ENCODE measurements around the gene NUDT19. TPM values are rescaled to one million over a fixed set of nuclear protein-coding genes. Genes with fewer than 3 reads are reported as not detected.

Gene NUDT19
- polyA plus RNA-seq, 3 donors = 3.8 to 5.6 (median 4.6) TPM

DNA sequence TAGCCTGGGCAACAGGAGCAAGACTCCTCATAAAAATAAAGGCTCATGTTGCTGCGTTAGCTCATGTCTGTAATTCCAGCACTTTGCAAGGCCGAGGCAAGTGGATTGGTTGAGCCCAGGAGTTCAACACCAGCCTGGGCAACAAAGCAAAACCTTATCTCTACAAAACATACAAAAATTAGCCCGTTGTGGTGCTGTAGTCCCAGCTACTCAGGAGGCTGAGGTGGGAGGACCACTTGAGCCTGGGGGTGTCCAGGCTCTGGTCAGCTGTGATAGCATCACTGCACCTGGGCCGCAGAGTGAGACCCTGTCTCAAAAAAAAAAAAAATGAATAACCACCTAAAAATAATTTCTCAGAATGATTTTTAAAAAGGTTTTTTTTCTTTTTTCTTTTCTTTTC, 3.9 kb upstream of the NUDT19 start:
- no peak for DNase-seq
- Histone ChIP-seq H2AFZ (ENCODE audit: insufficient read depth, low read depth, low read length, poor library complexity, severe bottlenecking) (no peak overlapping the region), H4K20me1 (ENCODE audit: insufficient read depth, low read length) (peaks cover 4% of the 10 kb centered on the region), H3K4me1 (ENCODE audit: control insufficient read depth in 1 of 2, insufficient read depth in 2 of 2, low read length in 2 of 2) (peaks cover 16 to 21% of the 10 kb centered on the region in 2 donors), H3K79me2 (ENCODE audit: insufficient read depth, low read length) (peaks cover 16% of the 10 kb centered on the region), H3K4me2 (replicated peaks; ENCODE audit: extremely low read depth, low read length, poor library complexity, severe bottlenecking) (no peak overlapping the region), H3K27me3 (ENCODE audit: control insufficient read depth in 2 of 2, insufficient read depth in 2 of 2, low read length in 2 of 2) (no peaks in the 10 kb centered on the region), H3K27ac (ENCODE audit: low read depth in 1 of 2, low read length in 2 of 2) (no peak overlapping the region), H3K9ac (ENCODE audit: insufficient read depth, low read length, poor library complexity, severe bottlenecking) (no peak overlapping the region), H3K4me3 (replicated peaks in 1 of 3; ENCODE audit: low read depth in 2 of 3, low read length in 3 of 3) (no peak overlapping the region), H3K36me3 (replicated peaks in 1 of 2; ENCODE audit: control insufficient read depth in 1 of 2, insufficient read depth in 2 of 2, low read length in 2 of 2) (no peaks in the 10 kb centered on the region), H3K9me3 (replicated peaks in 1 of 2; ENCODE audit: control insufficient read depth in 1 of 2, insufficient read depth in 1 of 2, low read length in 2 of 2) (no peaks in the 10 kb centered on the region)
- Mint-ChIP-seq H3K4me3 (no peak overlapping the region), H3K9me3 (peaks cover 0 to 3% (median 0%) of the 10 kb centered on the region in 7 donors), H3K36me3 (peaks cover 10 to 12% of the 10 kb centered on the region in 2 donors), H3K27ac (no peak overlapping the region), H3K27me3 (ENCODE audit: low read depth in 3 of 3) (peaks cover 0 to 1% (median 0%) of the 10 kb centered on the region in 3 donors), H3K4me1 (peaks cover 21% of the 10 kb centered on the region)
- intact Hi-C loops (cut with micrococcal nuclease) = no loop called here
- TF ChIP-seq CTCF (IDR thresholded peaks at IDR 0.05) = no peak
- no CpG with 5 or more reads among the region's 4 CpGs for WGBS (ENCODE audit: insufficient coverage)

- peaks cover 10 to 15% of the 10 kb centered on the region in 2 donors for H3K36me3 Mint-ChIP-seq
These were observed 3.3 kb upstream of the NUDT19 start for GRCh38 chr19:32688311-32688710.

More at GRCh38 chr19:32688311-32688710, 3.3 kb upstream of the NUDT19 start:
- peaks cover 23 to 28% of the 10 kb centered on the region in 2 donors for H3K4me1 ChIP-seq (ENCODE audit: control insufficient read depth in 1 of 2, insufficient read depth in 2 of 2, low read length in 2 of 2)
- no peak overlapping the region for H3K27ac ChIP-seq (ENCODE audit: low read depth in 1 of 2, low read length in 2 of 2)
- no peak overlapping the region for H3K4me3 ChIP-seq (replicated peaks in 1 of 3; ENCODE audit: low read depth in 2 of 3, low read length in 3 of 3)
- Mint-ChIP-seq H3K27ac (no peak overlapping the region), H3K4me3 (no peak overlapping the region), H3K9me3 (peaks cover 0 to 6% (median under 1%) of the 10 kb centered on the region in 7 donors), H3K27me3 (ENCODE audit: low read depth in 3 of 3) (peaks cover 0 to 1% (median 0%) of the 10 kb centered on the region in 3 donors), H3K4me1 (peaks cover 27% of the 10 kb centered on the region)
- H4K20me1 ChIP-seq (ENCODE audit: insufficient read depth, low read length) = peaks cover 11% of the 10 kb centered on the region
- H3K9ac ChIP-seq (ENCODE audit: insufficient read depth, low read length, poor library complexity, severe bottlenecking) = no peak overlapping the region
- H3K79me2 ChIP-seq (ENCODE audit: insufficient read depth, low read length) = peaks cover 22% of the 10 kb centered on the region
- TF ChIP-seq CTCF (IDR thresholded peaks at IDR 0.05) = no peak
- DNase-seq = no peak
- no peak overlapping the region for H2AFZ ChIP-seq (ENCODE audit: insufficient read depth, low read depth, low read length, poor library complexity, severe bottlenecking)
- H3K27me3 ChIP-seq (ENCODE audit: control insufficient read depth in 2 of 2, insufficient read depth in 2 of 2, low read length in 2 of 2) = no peaks in the 10 kb centered on the region
- H3K9me3 ChIP-seq (replicated peaks in 1 of 2; ENCODE audit: control insufficient read depth in 1 of 2, insufficient read depth in 1 of 2, low read length in 2 of 2) = no peaks in the 10 kb centered on the region
- H3K4me2 ChIP-seq (replicated peaks; ENCODE audit: extremely low read depth, low read length, poor library complexity, severe bottlenecking) = no peak overlapping the region
- H3K36me3 ChIP-seq (replicated peaks in 1 of 2; ENCODE audit: control insufficient read depth in 1 of 2, insufficient read depth in 2 of 2, low read length in 2 of 2) = no peaks in the 10 kb centered on the region
- intact Hi-C loops (cut with micrococcal nuclease) = no loop called here
- 71% methylated on average over 1 of the region's 1 CpG for WGBS (ENCODE audit: insufficient coverage)
